ENCODE results near the gene ZBTB4. TPM values are rescaled to one million over a fixed set of nuclear protein-coding genes. Genes with fewer than 3 reads are reported as not detected.

ZBTB4 gene
- total and polyA plus RNA-seq, 2 donors from 2014 or later, result 23.2 to 64.8 TPM

GRCh38 chr17:7444682-7445618 is 34.5 kb downstream of the ZBTB4 start, which contains the start of gene CHRNB1:
Gene CHRNB1, plus strand, starts transcription at chr17:7445061. Its CDS starts 67 bp downstream, at chr17:7445128.
- Histone ChIP-seq H3K9me3 (ENCODE audit: control insufficient read depth in 2 of 3, insufficient read depth in 1 of 3, low read length in 3 of 3) (no peaks in the 10 kb centered on the region), H3K27ac (ENCODE audit: low read depth in 2 of 2, low read length in 2 of 2) (peak within 1 kb of the TSS; percentile 8 to 43), H3K27me3 (ENCODE audit: control insufficient read depth, insufficient read depth, low read length) (peaks cover 8% of the 10 kb centered on the region), H3K4me1 (ENCODE audit: control insufficient read depth in 2 of 3, insufficient read depth in 2 of 3, low read depth in 1 of 3, low read length in 3 of 3) (peaks cover 0 to 9% (median 7%) of the 10 kb centered on the region in 3 donors), H3K36me3 (ENCODE audit: control insufficient read depth in 2 of 3, insufficient read depth in 3 of 3, low read length in 3 of 3) (no peaks in the 10 kb centered on the region), H3K4me3 (ENCODE audit: low read length in 3 of 3) (peak within 1 kb of the TSS; percentile 20 to 52 (median 42)), H3K9ac (ENCODE audit: low read length in 3 of 3) (peak within 1 kb of the TSS in 2 of 3 donors; percentile 12 to 24)
- intact Hi-C loops (cut with DNase I), result no loop called here
- FAIRE-seq (no peak), DNase-seq (peak; percentile 60 to 93 (median 75))
- peak; percentile 2 for TF ChIP-seq CTCF (IDR thresholded peaks at IDR 0.05; ENCODE audit: borderline replicate concordance, extremely low read depth, insufficient read depth)

GRCh38 chr17:7443499-7444485 is 35.6 kb downstream of the ZBTB4 start:
- Histone ChIP-seq H3K4me3 (ENCODE audit: low read length in 3 of 3) (no peak overlapping the region), H3K9ac (ENCODE audit: low read length in 3 of 3) (no peak overlapping the region), H3K27me3 (ENCODE audit: control insufficient read depth, insufficient read depth, low read length) (peaks cover 9% of the 10 kb centered on the region), H3K9me3 (ENCODE audit: control insufficient read depth in 2 of 3, insufficient read depth in 1 of 3, low read length in 3 of 3) (no peaks in the 10 kb centered on the region), H3K36me3 (ENCODE audit: control insufficient read depth in 2 of 3, insufficient read depth in 3 of 3, low read length in 3 of 3) (no peaks in the 10 kb centered on the region), H3K27ac (ENCODE audit: low read depth in 2 of 2, low read length in 2 of 2) (no peak overlapping the region), H3K4me1 (ENCODE audit: control insufficient read depth in 2 of 3, insufficient read depth in 2 of 3, low read depth in 1 of 3, low read length in 3 of 3) (peaks cover 0 to 11% (median 7%) of the 10 kb centered on the region in 3 donors)
- no peak for TF ChIP-seq CTCF (IDR thresholded peaks at IDR 0.05; ENCODE audit: borderline replicate concordance, extremely low read depth, insufficient read depth)
- intact Hi-C loops (cut with DNase I), result no loop called here
- FAIRE-seq (no peak), DNase-seq (peak in 1 of 5 donors; percentile 32)

- DNase-seq (peak in 1 of 5 donors; percentile 25), FAIRE-seq (no peak)
- no peaks in the 10 kb centered on the region for H3K9me3 ChIP-seq (ENCODE audit: control insufficient read depth in 2 of 3, insufficient read depth in 1 of 3, low read length in 3 of 3)
- intact Hi-C loops (cut with DNase I), result no loop called here
- peaks cover 0 to 18% (median 7%) of the 10 kb centered on the region in 3 donors for H3K4me1 ChIP-seq (ENCODE audit: control insufficient read depth in 2 of 3, insufficient read depth in 2 of 3, low read depth in 1 of 3, low read length in 3 of 3)
- no peak overlapping the region for H3K4me3 ChIP-seq (ENCODE audit: low read length in 3 of 3)
- no peak overlapping the region for H3K9ac ChIP-seq (ENCODE audit: low read length in 3 of 3)
- H3K27me3 ChIP-seq (ENCODE audit: control insufficient read depth, insufficient read depth, low read length), result peaks cover 11% of the 10 kb centered on the region
- H3K36me3 ChIP-seq (ENCODE audit: control insufficient read depth in 2 of 3, insufficient read depth in 3 of 3, low read length in 3 of 3), result no peaks in the 10 kb centered on the region
- TF ChIP-seq CTCF (IDR thresholded peaks at IDR 0.05; ENCODE audit: borderline replicate concordance, extremely low read depth, insufficient read depth), result no peak
- no peak overlapping the region for H3K27ac ChIP-seq (ENCODE audit: low read depth in 2 of 2, low read length in 2 of 2)
Observed at GRCh38 chr17:7442142-7442541, 37.3 kb downstream of the ZBTB4 start.

Measured in kidney (tissue), 14 donors.